Measurements from ENCODE around the gene TRIP13.

Gene TRIP13

DNA sequence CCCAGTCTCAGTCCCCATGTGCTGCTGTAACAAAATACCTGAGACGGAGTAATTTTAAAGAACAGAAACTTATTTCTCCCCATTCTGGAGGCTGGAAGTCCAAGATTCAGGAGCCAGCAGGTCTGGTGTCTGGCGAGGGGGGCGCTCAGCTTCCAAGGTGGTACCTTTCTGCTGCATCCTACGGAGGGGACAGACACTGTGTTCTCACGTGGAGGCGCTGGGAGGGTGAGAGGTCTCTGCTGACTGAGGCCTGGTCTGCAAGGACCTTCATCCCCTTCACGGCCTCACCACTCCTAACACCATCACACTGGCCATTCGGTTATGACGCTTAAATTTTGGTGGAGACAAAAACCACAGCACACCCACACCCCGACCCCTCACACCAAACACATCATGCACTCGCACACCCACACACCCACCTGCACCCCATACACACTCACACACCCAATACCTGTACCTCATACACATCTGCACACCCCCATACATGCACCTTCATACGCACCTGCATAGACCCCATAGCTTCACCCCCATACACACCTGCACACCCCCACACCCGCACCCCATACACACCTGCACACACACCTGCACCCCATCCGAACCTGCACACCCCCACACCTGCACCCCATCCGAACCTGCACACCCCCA, 32.1 kb upstream of the TRIP13 start:
- no peak overlapping the region for H3K27ac ChIP-seq (ENCODE audit: low read length)
- H3K4me1 ChIP-seq (ENCODE audit: low read length) = no peaks in the 10 kb centered on the region
- no peak overlapping the region for H3K4me2 ChIP-seq (ENCODE audit: low read depth, low read length)
- no peak overlapping the region for H3K4me3 ChIP-seq (ENCODE audit: low read length)
- DNase-seq = no peak
- H3K9ac ChIP-seq (ENCODE audit: low read length) = no peak overlapping the region
- TF ChIP-seq, protein P1, sequence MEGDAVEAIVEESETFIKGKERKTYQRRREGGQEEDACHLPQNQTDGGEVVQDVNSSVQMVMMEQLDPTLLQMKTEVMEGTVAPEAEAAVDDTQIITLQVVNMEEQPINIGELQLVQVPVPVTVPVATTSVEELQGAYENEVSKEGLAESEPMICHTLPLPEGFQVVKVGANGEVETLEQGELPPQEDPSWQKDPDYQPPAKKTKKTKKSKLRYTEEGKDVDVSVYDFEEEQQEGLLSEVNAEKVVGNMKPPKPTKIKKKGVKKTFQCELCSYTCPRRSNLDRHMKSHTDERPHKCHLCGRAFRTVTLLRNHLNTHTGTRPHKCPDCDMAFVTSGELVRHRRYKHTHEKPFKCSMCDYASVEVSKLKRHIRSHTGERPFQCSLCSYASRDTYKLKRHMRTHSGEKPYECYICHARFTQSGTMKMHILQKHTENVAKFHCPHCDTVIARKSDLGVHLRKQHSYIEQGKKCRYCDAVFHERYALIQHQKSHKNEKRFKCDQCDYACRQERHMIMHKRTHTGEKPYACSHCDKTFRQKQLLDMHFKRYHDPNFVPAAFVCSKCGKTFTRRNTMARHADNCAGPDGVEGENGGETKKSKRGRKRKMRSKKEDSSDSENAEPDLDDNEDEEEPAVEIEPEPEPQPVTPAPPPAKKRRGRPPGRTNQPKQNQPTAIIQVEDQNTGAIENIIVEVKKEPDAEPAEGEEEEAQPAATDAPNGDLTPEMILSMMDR (IDR thresholded peaks at IDR 0.05; ENCODE audit: low read length) = no peak
- TF ChIP-seq EZH2phosphoT487 (IDR thresholded peaks at IDR 0.05; ENCODE audit: low read length) = no peak
- no peaks in the 10 kb centered on the region for H3K9me3 ChIP-seq (replicated peaks; ENCODE audit: insufficient read depth, low read length)
- H3K9me2 ChIP-seq (replicated peaks; ENCODE audit: insufficient read depth, low read length) = no peaks in the 10 kb centered on the region
- no peaks in the 10 kb centered on the region for H3F3A ChIP-seq (ENCODE audit: insufficient read depth, low read length)
- no peaks in the 10 kb centered on the region for H3K79me2 ChIP-seq (ENCODE audit: low read length)
- no peak overlapping the region for H2AFZ ChIP-seq (ENCODE audit: low read length)
- H3K36me3 ChIP-seq (replicated peaks; ENCODE audit: insufficient read depth, low read length) = no peaks in the 10 kb centered on the region
- no peaks in the 10 kb centered on the region for H4K20me1 ChIP-seq (ENCODE audit: insufficient read depth, low read length)
- no peaks in the 10 kb centered on the region for H3K27me3 ChIP-seq (replicated peaks; ENCODE audit: insufficient read depth, low read length)

DNA sequence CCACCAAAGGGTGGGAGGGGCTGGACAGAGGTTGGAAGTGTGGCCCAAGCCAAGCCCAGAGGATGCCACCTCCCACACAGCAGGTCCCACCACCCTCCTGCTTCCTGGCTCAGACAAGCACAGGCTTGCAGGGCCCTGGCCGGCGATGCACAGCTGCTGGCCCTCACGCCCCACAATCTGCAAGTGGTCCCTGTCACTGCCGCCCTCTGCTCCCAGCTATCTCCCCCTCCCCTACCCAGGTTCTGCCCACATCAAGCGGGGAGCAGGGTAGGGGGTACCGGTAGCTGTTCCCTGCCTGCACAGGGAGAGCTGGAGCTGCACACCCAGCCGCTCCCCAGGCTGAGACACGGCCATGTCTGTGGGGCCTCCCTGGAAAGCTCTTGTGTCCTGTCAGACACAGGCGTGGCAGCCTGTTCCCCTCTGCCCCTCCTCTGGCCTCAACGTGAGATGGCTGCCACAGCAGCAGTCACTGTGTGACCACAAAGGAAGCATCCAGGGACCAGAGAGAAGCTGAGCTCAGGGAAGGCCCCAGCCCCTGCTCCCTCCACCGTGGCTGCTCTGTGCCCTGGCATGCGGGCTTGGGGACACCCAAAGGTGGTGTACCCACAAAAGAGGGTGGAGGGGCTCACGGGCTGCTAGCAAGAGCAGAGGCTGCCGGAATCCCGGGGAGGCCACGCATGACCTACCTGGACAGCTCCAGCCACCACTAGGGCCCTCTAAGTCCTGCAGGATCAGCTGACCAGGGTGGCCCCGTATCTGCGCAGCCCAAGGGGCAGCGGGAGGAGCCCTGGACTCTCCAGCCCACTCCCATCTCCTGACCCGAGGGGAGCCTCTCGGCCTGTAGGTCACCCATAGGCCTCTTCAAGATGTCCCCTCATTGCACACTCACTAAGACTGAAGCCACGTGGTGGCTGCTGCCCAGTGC, 31.0 kb upstream of the TRIP13 start:
- DNase-seq = no peak
- no peaks in the 10 kb centered on the region for H3K4me1 ChIP-seq (ENCODE audit: low read length)
- H3K36me3 ChIP-seq (replicated peaks; ENCODE audit: insufficient read depth, low read length) = no peaks in the 10 kb centered on the region
- no peaks in the 10 kb centered on the region for H3K79me2 ChIP-seq (ENCODE audit: low read length)
- no peak overlapping the region for H3K9ac ChIP-seq (ENCODE audit: low read length)
- TF ChIP-seq EZH2 (optimal IDR thresholded peaks at IDR 0.05; ENCODE audit: low read depth, low read length) (no peak), EZH2phosphoT487 (IDR thresholded peaks at IDR 0.05; ENCODE audit: low read length) (no peak)
- TF ChIP-seq, protein P1 (IDR thresholded peaks at IDR 0.05; ENCODE audit: low read length) = no peak
- no peaks in the 10 kb centered on the region for H3K27me3 ChIP-seq (replicated peaks; ENCODE audit: insufficient read depth, low read length)
- no peaks in the 10 kb centered on the region for H4K20me1 ChIP-seq (ENCODE audit: insufficient read depth, low read length)
- H2AFZ ChIP-seq (ENCODE audit: low read length) = no peak overlapping the region
- H3K9me3 ChIP-seq (replicated peaks; ENCODE audit: insufficient read depth, low read length) = no peaks in the 10 kb centered on the region
- no peaks in the 10 kb centered on the region for H3K9me2 ChIP-seq (replicated peaks; ENCODE audit: insufficient read depth, low read length)
- no peaks in the 10 kb centered on the region for H3F3A ChIP-seq (ENCODE audit: insufficient read depth, low read length)
- H3K27ac ChIP-seq (ENCODE audit: low read length) = no peak overlapping the region
- no peak overlapping the region for H3K4me2 ChIP-seq (ENCODE audit: low read depth, low read length)
- no peak overlapping the region for H3K4me3 ChIP-seq (ENCODE audit: low read length)

DNA sequence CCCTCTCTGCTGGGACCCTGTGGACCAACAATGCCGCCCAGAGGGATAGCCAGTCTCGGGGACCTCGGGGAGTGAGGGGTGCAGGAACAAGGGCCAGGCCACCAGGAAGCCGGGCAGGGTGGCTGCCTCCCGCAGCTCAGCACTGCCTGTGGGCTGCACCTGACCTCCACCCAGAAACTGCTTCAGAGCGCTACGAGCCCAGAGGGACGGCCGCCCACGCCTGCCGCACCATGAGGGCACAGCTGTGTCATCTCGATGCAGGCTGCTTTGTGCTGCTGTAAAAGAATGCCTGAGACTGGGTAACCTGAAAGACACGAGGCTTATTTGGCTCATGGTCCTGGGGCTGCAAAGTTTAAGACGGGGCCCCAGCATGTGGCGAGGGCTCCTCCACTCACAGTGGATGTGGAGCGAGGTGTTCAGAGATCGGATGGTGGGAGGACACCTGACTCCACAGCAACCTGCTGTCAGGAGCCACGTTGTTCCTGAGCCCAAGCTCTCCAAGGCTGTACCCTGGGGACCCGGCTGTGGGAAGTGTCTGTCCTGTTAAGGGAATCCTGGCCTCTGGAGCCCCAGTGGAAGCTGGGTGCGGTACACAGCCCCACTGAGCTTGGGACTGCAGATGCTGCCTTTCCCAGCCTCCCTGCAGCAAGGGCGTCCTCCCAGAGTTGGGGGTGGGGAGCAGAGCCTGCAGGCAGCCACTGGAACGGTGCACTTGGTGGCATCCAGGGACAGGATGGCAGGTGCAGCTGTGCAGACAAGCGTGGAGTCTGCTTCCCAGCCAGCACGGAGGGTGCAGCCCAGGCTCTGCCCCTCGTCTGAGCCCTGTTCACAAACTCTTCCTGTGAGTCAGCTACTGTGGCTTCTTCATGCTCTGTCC, 30.1 kb upstream of the TRIP13 start:
- no peak overlapping the region for H3K9ac ChIP-seq (ENCODE audit: low read length)
- H3K36me3 ChIP-seq (replicated peaks; ENCODE audit: insufficient read depth, low read length) = no peaks in the 10 kb centered on the region
- no peaks in the 10 kb centered on the region for H3K9me3 ChIP-seq (replicated peaks; ENCODE audit: insufficient read depth, low read length)
- H3K9me2 ChIP-seq (replicated peaks; ENCODE audit: insufficient read depth, low read length) = no peaks in the 10 kb centered on the region
- no peak for DNase-seq
- no peaks in the 10 kb centered on the region for H4K20me1 ChIP-seq (ENCODE audit: insufficient read depth, low read length)
- TF ChIP-seq, protein P1 (IDR thresholded peaks at IDR 0.05; ENCODE audit: low read length) = no peak
- TF ChIP-seq EZH2phosphoT487 (IDR thresholded peaks at IDR 0.05; ENCODE audit: low read length) (no peak), EZH2 (optimal IDR thresholded peaks at IDR 0.05; ENCODE audit: low read depth, low read length) (no peak)
- no peaks in the 10 kb centered on the region for H3K79me2 ChIP-seq (ENCODE audit: low read length)
- no peaks in the 10 kb centered on the region for H3K27me3 ChIP-seq (replicated peaks; ENCODE audit: insufficient read depth, low read length)
- H3K4me1 ChIP-seq (ENCODE audit: low read length) = no peaks in the 10 kb centered on the region
- H2AFZ ChIP-seq (ENCODE audit: low read length) = no peak overlapping the region
- no peak overlapping the region for H3K4me3 ChIP-seq (ENCODE audit: low read length)
- no peak overlapping the region for H3K4me2 ChIP-seq (ENCODE audit: low read depth, low read length)
- H3K27ac ChIP-seq (ENCODE audit: low read length) = no peak overlapping the region
- H3F3A ChIP-seq (ENCODE audit: insufficient read depth, low read length) = no peaks in the 10 kb centered on the region

Data from MM.1S (cell line).